Measurements from ENCODE around the gene LYRM9.
"Not testable (repeated sequence)": the region's sequence is repeated elsewhere in the genome, so short reads cannot be mapped to it uniquely, and the experiment has no call there.

Gene LYRM9

GRCh38 chr17:27892866-27893769, at the start of gene LYRM9:
TSS of gene LYRM9 (minus strand) at chr17:27893365. CDS start at chr17:27882694, 10,671 bp downstream.
- peak; percentile 95 for DNase-seq

- DNase-seq: no peak
Observed at GRCh38 chr17:27940503-27941428, 47.6 kb upstream of the LYRM9 start.

GRCh38 chr17:27939474-27940465, 46.6 kb upstream of the LYRM9 start:
- no peak for DNase-seq

- DNase-seq: no peak
Observed at GRCh38 chr17:27938864-27939263, 45.7 kb upstream of the LYRM9 start.

- no peak for DNase-seq
Observed at GRCh38 chr17:27938241-27938640, 45.1 kb upstream of the LYRM9 start.

GRCh38 chr17:27937025-27937546, 43.9 kb upstream of the LYRM9 start:
- DNase-seq: no peak

- no peak for DNase-seq
Observed at GRCh38 chr17:27930000-27930399, 36.8 kb upstream of the LYRM9 start.

- no peak for DNase-seq
Observed at GRCh38 chr17:27928587-27928986, 35.4 kb upstream of the LYRM9 start.

GRCh38 chr17:27927781-27928180, 34.6 kb upstream of the LYRM9 start:
- DNase-seq: no peak

- no peak for DNase-seq
Observed at GRCh38 chr17:27921599-27921998, 28.4 kb upstream of the LYRM9 start.

- DNase-seq: no peak
Observed at GRCh38 chr17:27921077-27921476, 27.9 kb upstream of the LYRM9 start.

GRCh38 chr17:27920569-27920968, 27.4 kb upstream of the LYRM9 start:
- DNase-seq: no peak

GRCh38 chr17:27919079-27919478, 25.9 kb upstream of the LYRM9 start:
- DNase-seq: no peak

GRCh38 chr17:27918498-27918897, 25.3 kb upstream of the LYRM9 start:
- DNase-seq: no peak

- no peak for DNase-seq
Observed at GRCh38 chr17:27917000-27917399, 23.8 kb upstream of the LYRM9 start.

GRCh38 chr17:27915709-27916108, 22.5 kb upstream of the LYRM9 start:
- DNase-seq: no peak

- DNase-seq: no peak
Observed at GRCh38 chr17:27914382-27914781, 21.2 kb upstream of the LYRM9 start.

- DNase-seq: no peak
Observed at GRCh38 chr17:27912964-27913363, 19.8 kb upstream of the LYRM9 start.

GRCh38 chr17:27912299-27912698, 19.1 kb upstream of the LYRM9 start:
- DNase-seq: not testable (repeated sequence)

GRCh38 chr17:27907976-27908558, 14.9 kb upstream of the LYRM9 start:
- no peak for DNase-seq

- DNase-seq: no peak
Observed at GRCh38 chr17:27906623-27907022, 13.5 kb upstream of the LYRM9 start.

GRCh38 chr17:27906226-27906580, 13.0 kb upstream of the LYRM9 start:
- DNase-seq: no peak

Data from activated CD8-positive, alpha-beta memory T cell treated with anti-CD3 and anti-CD28 coated beads, Interleukin-2, amount 50 U/mL, for 4 hours (primary cell).